ENCODE data around the gene GNB5.

DNA sequence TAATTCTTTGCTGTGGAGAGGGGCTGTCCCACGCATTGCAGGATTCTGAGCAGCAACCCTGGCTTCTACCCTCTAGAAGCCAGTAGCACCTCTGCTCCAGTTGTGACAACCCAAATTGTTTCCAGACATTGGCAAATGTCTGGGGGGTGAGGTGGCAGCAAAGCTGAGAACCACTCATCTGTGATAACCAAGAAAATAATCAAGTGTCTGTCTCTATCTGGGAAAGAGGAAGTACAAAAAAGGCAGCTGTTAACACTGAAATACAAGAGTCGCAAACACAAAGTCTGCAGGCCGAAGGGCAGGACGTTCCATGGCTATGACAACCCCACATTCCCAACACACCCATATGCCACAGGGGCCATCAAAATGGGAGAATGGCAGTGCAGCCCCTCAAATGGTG lies 42.2 kb upstream of the GNB5 start:
- TF ChIP-seq, protein P1, sequence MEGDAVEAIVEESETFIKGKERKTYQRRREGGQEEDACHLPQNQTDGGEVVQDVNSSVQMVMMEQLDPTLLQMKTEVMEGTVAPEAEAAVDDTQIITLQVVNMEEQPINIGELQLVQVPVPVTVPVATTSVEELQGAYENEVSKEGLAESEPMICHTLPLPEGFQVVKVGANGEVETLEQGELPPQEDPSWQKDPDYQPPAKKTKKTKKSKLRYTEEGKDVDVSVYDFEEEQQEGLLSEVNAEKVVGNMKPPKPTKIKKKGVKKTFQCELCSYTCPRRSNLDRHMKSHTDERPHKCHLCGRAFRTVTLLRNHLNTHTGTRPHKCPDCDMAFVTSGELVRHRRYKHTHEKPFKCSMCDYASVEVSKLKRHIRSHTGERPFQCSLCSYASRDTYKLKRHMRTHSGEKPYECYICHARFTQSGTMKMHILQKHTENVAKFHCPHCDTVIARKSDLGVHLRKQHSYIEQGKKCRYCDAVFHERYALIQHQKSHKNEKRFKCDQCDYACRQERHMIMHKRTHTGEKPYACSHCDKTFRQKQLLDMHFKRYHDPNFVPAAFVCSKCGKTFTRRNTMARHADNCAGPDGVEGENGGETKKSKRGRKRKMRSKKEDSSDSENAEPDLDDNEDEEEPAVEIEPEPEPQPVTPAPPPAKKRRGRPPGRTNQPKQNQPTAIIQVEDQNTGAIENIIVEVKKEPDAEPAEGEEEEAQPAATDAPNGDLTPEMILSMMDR (conservative IDR thresholded peaks at IDR 0.05) = no peak
- TF ChIP-seq EZH2 (IDR thresholded peaks at IDR 0.05; ENCODE audit: low read depth) = no peak
